Mesodermal cell (in vitro differentiated cells): ENCODE measurements around the gene AGTRAP.

Experiments
- H3K27ac ChIP-seq: 2 replicates; pipeline ENCODE4 v1.7.0; 2013; ENCODE audit warnings: mild to moderate bottlenecking, low read depth, low read length, moderate library complexity; ENCODE audit not compliant: severe bottlenecking
- H3K36me3 ChIP-seq: 2 replicates; pipeline ENCODE4 v1.7.1; 2013; ENCODE audit warnings: mild to moderate bottlenecking, low read length, moderate library complexity; ENCODE audit not compliant: control insufficient read depth, insufficient read depth
- H3K4me1 ChIP-seq: one replicate; pipeline ENCODE4 v1.7.1; 2013; ENCODE audit warnings: mild to moderate bottlenecking, low read length; ENCODE audit not compliant: insufficient read depth, control insufficient read depth, poor library complexity, severe bottlenecking
- H3K4me3 ChIP-seq: 2 replicates; pipeline ENCODE4 v1.7.0; 2013; ENCODE audit warnings: low read length, control low read depth, mild to moderate bottlenecking; ENCODE audit not compliant: insufficient read depth, poor library complexity, severe bottlenecking; ENCODE audit errors: extremely low read depth
- H3K9me3 ChIP-seq: 2 replicates; pipeline ENCODE4 v1.7.1; 2013; ENCODE audit warnings: mild to moderate bottlenecking, low read length, moderate library complexity; ENCODE audit not compliant: control insufficient read depth
- WGBS, 2 experiments: methylation state at CpG; one replicate each; pipeline ENCODE4 v1.1.5; 2013; ENCODE audit warnings: missing lambda C conversion rate in 2 of 2; ENCODE audit not compliant: insufficient coverage in 2 of 2; 5-methylcytosine and 5-hydroxymethylcytosine counted together

The AGTRAP gene

DNA sequence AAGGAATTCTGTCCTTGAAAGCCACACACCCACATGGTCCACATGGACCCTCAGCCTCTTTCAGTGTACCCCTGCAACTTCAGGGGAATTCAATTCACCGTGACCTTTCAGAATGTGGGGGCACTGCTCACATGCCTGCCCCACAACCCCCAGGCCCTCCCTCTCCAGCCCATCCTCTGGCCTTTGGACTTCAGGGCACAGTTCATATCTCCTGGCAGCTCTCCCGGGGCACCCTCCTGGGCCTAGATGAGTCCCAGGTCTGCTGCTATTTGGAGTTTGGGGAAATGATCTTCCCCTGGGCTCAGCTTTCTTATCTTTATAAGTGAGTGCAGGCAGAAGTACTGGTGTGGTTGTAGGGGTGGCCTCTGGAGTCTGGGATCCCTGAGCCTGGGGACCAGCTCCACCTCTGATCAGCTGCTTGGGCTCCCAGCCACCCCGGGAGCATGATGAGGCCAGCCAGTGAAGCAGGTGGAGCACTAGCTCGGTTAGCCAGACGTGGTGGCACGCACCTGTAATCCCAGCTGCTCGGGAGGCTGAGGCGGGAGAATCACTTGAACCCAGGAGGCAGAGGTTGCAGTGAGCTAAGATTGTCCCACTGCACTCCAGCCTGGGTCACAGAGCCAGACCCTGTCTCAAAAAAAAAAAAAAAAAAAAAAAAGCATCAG lies 41.9 kb downstream of the AGTRAP start:
- H3K4me1 ChIP-seq, result no peaks in the 10 kb centered on the region
- H3K27ac ChIP-seq, result no peak overlapping the region
- no peaks in the 10 kb centered on the region for H3K36me3 ChIP-seq
- WGBS, 2 experiments, result 84 to 97% methylated on average over 7 of the region's 8 CpGs
- no peaks in the 10 kb centered on the region for H3K9me3 ChIP-seq
- H3K4me3 ChIP-seq, result no peak overlapping the region

DNA sequence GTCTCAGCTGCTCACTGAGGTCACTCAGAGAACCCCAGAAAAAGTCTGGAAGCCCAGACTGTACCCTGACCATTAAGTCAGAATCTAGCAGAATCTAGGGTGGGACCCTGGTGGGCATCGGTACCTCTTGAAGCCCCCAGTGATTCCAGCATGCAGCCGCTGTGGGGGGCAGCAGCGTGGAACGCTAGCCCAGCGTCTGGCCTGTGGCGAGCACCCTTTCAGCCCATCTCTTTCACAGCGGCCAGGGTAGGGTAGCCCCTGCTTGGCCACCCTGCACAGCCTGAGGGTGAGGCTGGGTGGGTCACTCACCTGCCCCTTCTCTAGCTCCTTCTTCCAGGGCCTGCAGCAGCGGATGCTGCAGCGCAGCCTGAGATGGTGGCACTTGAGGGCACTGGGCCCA lies 42.4 kb downstream of the AGTRAP start:
- Histone ChIP-seq H3K27ac (no peak overlapping the region), H3K9me3 (no peaks in the 10 kb centered on the region), H3K4me3 (no peak overlapping the region), H3K4me1 (no peaks in the 10 kb centered on the region), H3K36me3 (no peaks in the 10 kb centered on the region)
- 94 to 95% methylated on average over 9 of the region's 9 CpGs for WGBS, 2 experiments

DNA sequence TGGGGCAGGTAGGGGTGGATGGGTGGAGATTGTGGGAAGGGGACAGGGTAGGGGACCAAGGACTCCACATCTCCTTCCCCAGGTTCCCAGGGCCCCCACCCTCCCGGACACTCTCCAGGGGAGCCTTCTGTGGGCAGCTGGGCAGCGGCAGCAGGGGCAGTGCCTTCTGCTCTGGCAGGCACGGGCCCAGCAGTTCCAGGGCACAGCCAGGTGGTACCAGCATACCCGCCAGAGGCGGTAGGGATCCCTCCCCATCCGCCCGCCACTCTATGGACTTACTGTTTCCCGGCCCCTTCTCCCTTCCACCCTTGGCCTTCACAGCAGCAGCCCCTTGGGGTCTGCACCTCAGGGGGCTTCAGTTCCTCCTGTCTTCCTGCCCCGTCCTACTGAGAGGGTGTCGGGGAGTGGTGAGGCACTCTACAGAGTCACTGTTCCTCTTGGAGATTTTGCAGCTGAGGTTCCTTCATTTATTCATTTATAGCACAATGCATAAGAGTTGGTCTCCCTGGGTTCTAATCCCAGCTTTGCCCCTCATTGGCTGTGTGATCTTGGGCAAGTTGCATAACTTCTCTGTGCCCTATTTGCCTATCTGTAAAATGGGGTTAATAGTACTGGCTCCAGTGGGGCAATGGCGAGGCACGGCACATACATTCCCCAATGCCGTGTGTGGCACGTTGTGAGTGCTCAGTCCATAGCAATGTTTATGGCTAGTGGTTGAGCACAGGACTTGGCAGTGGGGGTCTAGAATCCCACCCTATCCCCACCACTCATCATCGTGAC lies 43.1 kb downstream of the AGTRAP start:
- no peak overlapping the region for H3K27ac ChIP-seq
- no peaks in the 10 kb centered on the region for H3K36me3 ChIP-seq
- WGBS, 2 experiments, result 81 to 92% methylated on average over 6 to 11 of the region's 15 CpGs
- no peaks in the 10 kb centered on the region for H3K4me1 ChIP-seq
- H3K9me3 ChIP-seq, result no peaks in the 10 kb centered on the region
- H3K4me3 ChIP-seq, result no peak overlapping the region

DNA sequence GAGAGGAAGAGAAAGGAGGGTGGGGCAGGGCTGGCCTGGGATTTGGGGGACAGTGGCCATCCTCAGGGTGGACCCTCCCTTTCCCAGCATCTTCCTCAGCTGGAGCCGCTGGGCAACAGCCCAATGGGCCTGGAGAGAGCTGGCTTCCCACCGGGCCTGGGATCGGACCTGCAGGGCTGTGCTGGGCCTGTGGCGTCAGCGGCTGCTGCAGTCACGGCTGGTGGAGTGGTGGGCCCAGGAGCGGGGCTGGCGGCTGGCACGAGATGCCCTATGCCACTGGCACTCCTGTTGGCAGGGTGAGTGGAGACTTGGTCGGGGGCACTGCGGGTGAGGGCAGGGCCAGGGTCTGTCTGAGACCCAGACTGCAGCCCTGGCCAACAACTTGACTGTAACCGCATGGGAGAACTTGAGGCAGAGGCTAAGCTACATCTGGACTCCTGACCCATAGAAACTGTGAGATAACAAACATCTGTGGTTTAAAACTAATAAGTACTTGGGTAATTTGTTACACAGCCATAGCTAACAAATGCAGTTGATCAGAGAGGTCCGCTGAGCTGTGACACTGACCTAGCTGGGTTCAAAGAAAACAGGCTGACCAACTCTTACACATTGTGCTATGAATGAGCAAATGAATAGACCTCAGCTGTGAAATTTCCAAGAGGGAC lies 43.9 kb downstream of the AGTRAP start:
- Histone ChIP-seq H3K27ac (no peak overlapping the region), H3K9me3 (no peaks in the 10 kb centered on the region)
- WGBS, 2 experiments, result 80 to 88% methylated on average over 11 to 12 of the region's 13 CpGs

DNA sequence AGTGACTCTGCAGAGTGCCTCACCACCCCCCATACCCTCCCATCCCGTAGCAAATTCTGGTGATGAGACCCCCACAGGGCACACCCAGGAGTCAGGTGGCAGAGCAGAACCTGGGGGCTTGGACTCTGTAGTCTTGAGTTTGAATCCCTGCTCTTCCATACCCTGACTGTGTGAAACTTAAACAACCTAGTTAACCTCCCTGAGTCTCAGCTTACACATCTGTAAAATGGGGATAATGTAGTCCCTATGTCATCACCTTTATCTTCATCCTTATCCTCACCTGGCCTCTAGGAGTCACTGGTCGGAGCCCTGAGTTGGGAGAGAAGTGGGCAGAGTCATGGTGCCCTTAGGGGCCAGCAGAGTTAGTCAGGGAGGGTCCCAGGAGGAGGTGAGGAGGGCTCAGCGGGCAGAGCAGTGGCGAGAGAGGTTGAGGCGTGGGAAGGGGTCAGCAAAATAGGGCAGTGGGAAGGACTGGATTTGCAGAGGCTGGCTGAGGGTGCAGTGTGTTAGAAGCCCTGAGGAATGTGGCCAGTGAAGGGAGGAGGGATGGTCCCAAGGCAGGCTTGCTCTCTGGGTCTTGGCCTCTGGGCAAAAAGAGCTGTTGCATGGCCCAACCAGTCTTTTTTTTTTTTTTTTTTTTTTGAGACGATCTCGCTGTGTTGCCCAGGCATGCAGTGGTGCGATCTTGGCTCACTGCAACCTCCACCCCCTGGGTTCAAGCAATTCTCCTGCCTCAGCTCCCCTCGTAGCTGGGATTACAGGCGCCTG lies 44.6 kb downstream of the AGTRAP start:
- WGBS, 2 experiments, result 90 to 94% methylated on average over 2 to 4 of the region's 10 CpGs
- Histone ChIP-seq H3K36me3 (no peaks in the 10 kb centered on the region), H3K4me3 (no peak overlapping the region)

More for the DNA sequence above, 43.9 kb downstream of the AGTRAP start:
- H3K4me3 ChIP-seq, result no peak overlapping the region
- peaks cover 3% of the 10 kb centered on the region for H3K4me1 ChIP-seq
- no peaks in the 10 kb centered on the region for H3K36me3 ChIP-seq

DNA sequence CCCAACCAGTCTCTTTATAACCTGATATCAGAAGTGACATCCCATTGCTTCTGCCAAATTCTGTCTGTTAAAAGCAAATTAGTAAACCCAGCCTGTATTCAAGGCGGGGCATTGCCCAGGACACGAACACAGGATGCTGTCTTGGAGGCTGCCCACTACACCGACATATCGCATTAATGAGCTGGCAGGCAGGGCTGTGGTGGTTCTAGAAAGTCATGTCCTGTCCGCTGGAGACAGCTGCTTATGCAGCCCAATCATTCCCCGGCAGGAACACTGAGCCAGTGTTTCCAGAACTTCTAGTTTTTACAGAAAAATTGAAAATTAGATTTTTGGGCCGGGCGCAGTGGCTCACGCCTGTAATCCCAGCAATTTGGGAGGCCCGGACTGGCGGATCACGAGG lies 45.4 kb downstream of the AGTRAP start:
- Histone ChIP-seq H3K36me3 (no peaks in the 10 kb centered on the region), H3K9me3 (no peaks in the 10 kb centered on the region)
- 93 to 96% methylated on average over 11 to 12 of the region's 12 CpGs for WGBS, 2 experiments

More for the DNA sequence above, 44.6 kb downstream of the AGTRAP start:
- H3K9me3 ChIP-seq, result no peaks in the 10 kb centered on the region
- peaks cover 5% of the 10 kb centered on the region for H3K4me1 ChIP-seq
- H3K27ac ChIP-seq, result no peak overlapping the region

DNA sequence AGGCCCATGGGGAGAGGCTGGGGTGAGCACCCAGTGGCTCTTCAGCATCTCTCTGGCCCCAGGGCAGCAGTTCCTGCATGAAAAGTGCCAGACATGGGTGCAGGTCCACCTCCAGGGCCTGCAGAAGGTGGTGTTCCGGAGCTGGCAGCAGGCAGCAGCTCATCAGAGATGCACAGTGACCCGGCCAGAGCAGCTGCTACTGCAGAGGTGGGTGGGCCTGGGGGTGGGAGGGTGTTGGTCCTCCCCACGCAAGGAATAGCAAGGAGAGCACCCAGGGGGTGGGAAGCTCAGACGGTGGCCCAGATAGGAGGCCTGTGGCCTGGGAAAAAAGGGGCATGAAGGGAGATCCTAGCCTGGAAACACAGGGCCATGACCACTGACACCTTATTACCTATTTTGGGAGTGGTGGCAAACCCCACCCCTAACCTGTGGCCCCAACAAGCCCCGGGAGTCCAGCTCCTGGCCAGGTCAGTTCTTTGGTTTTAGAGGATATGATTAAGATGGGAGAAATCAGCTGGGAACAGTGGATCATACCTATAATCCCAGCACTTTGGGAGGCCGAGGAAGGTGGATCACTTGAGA lies 46.3 kb downstream of the AGTRAP start:
- Histone ChIP-seq H3K9me3 (no peaks in the 10 kb centered on the region), H3K27ac (no peak overlapping the region), H3K36me3 (no peaks in the 10 kb centered on the region), H3K4me1 (peaks cover 10% of the 10 kb centered on the region), H3K4me3 (no peak overlapping the region)
- WGBS, 2 experiments, result 77 to 87% methylated on average over 3 of the region's 6 CpGs

More for the DNA sequence above, 45.4 kb downstream of the AGTRAP start:
- Histone ChIP-seq H3K4me3 (no peak overlapping the region), H3K27ac (no peak overlapping the region), H3K4me1 (peaks cover 5% of the 10 kb centered on the region)

DNA sequence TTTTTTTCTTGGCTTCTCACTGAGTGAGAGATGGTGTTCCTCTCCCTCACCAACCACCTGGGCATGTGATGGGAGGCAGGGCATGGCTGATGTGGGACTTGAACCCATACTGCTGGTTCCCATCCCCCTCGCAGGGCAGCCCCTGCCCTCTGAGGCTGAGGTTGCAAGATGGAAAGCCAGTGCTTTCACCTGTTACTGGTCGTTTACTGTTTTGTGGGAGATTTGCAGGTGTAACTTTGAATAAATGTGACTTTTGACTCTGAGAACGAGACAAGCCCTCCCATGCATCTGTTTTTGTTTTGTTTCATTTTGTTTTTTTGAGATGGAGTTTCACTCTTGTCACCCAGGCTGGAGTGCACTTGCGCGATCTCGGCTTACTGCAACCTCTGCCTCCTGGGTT lies 47.6 kb downstream of the AGTRAP start:
- Histone ChIP-seq H3K36me3 (no peaks in the 10 kb centered on the region), H3K4me3 (no peak overlapping the region), H3K9me3 (no peaks in the 10 kb centered on the region), H3K4me1 (peaks cover 23% of the 10 kb centered on the region), H3K27ac (no peak overlapping the region)
- WGBS, 2 experiments, result 98% methylated on average over 5 to 6 of the region's 6 CpGs

DNA sequence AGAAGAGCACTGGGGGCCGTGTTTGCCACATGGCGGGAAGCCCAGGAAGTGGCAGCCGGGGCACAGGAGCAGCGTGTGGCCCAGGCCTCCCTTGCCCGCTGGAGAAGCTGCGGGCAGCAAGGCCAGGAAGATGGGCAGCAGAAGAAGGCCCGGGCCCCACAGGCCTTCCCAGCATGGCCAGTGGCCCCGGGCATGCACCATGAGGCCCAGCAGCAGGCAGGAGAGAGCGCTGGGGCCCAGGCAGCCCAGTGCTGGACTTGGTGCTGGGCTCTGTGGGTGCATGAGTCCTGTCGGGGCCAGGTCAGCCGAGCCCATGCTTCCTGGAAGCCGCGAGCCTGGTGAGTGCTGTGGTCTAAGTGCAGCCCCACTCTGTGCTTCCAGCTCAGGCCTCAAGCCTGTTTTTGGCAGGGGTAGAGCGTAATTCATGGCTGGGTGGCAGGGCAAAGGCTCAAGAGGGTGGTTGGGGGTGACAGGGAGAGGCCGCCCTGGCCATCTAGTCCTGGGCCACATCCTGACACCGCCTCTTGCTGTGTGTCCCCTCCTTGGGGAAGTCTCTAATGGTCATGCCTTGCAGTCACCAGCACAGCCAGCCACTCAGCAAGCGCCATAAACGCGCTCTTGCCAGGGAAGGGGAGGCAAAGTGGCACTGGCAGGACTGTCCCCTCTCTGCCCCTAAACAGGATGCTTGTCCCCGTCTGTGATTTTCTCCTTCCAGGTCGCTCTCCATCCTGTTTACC lies 48.5 kb downstream of the AGTRAP start:
- no peak overlapping the region for H3K27ac ChIP-seq
- H3K9me3 ChIP-seq, result no peaks in the 10 kb centered on the region
- WGBS, 2 experiments, result 82 to 86% methylated on average over 13 to 19 of the region's 21 CpGs
- H3K4me1 ChIP-seq, result peaks cover 23% of the 10 kb centered on the region
- H3K36me3 ChIP-seq, result no peaks in the 10 kb centered on the region
- no peak overlapping the region for H3K4me3 ChIP-seq
